Loucy (cell line): ENCODE data around the gene PABPN1.

Experiments used
- H2AFZ ChIP-seq: fragments of 200-600 bp; sonication (generic); 2 replicates; pipeline ENCODE4 v1.6.0; 2016; ENCODE audit warnings: antibody characterized with exemption, mild to moderate bottlenecking, low read length, moderate library complexity
- H3F3A ChIP-seq: fragments of 200-600 bp; 2 replicates; pipeline ENCODE4 v1.6.0; 2016; ENCODE audit warnings: antibody characterized with exemption, low read depth, mild to moderate bottlenecking
- H3K27me3 ChIP-seq: fragments of 200-600 bp; sonication (generic); 2 replicates; pipeline ENCODE4 v1.6.1; 2014; ENCODE audit warnings: low read length, mild to moderate bottlenecking; ENCODE audit not compliant: insufficient read depth, poor library complexity, severe bottlenecking
- H3K36me3 ChIP-seq: fragments of 200-600 bp; sonication (generic); 2 replicates; pipeline ENCODE4 v1.6.1; 2016; ENCODE audit warnings: low read length; ENCODE audit not compliant: insufficient read depth
- H3K4me1 ChIP-seq: fragments of 200-600 bp; sonication (generic); 2 replicates; pipeline ENCODE4 v1.5.1; 2014; ENCODE audit warnings: low read length, mild to moderate bottlenecking; ENCODE audit not compliant: insufficient read depth, poor library complexity, severe bottlenecking
- H3K4me2 ChIP-seq: fragments of 200-600 bp; sonication (generic); 2 replicates; pipeline ENCODE4 v1.6.0; 2014; ENCODE audit warnings: antibody characterized with exemption, low read length, low read depth, mild to moderate bottlenecking; ENCODE audit not compliant: poor library complexity, severe bottlenecking
- H3K4me3 ChIP-seq: fragments of 200-600 bp; sonication (generic); 2 replicates; pipeline ENCODE4 v1.5.1; 2014; ENCODE audit warnings: low read length, mild to moderate bottlenecking, mixed read lengths; ENCODE audit not compliant: poor library complexity, severe bottlenecking
- H3K79me2 ChIP-seq: fragments of 200-600 bp; sonication (generic); 2 replicates; pipeline ENCODE4 v1.6.1; 2014; ENCODE audit warnings: low read length; ENCODE audit not compliant: insufficient read depth
- H3K9ac ChIP-seq: fragments of 200-600 bp; sonication (generic); 2 replicates; pipeline ENCODE4 v1.6.0; 2014; ENCODE audit warnings: mild to moderate bottlenecking, low read depth, low read length, moderate library complexity; ENCODE audit not compliant: poor library complexity, severe bottlenecking
- H3K9me2 ChIP-seq: fragments of 200-600 bp; sonication (generic); replicated peaks from 2 replicates; pipeline ENCODE4 v1.6.1; 2016; ENCODE audit warnings: low read depth, low read length, mixed read lengths
- H3K9me3 ChIP-seq: fragments of 200-600 bp; sonication (generic); 2 replicates; pipeline ENCODE4 v1.6.1; 2014; ENCODE audit warnings: mild to moderate bottlenecking, antibody characterized with exemption, low read length, low read depth; ENCODE audit not compliant: insufficient read depth
- H4K20me1 ChIP-seq: fragments of 200-600 bp; sonication (generic); 2 replicates; pipeline ENCODE4 v1.6.0; 2014; ENCODE audit warnings: antibody characterized with exemption, low read length, mild to moderate bottlenecking; ENCODE audit not compliant: insufficient read depth, poor library complexity, severe bottlenecking
- CTCF ChIP-seq: fragments of 200-600 bp; sonication (generic); conservative IDR thresholded peaks from 2 replicates; pipeline ENCODE4 v1.5.1; 2014; ENCODE audit warnings: mild to moderate bottlenecking, antibody characterized with exemption, low read length
- EZH2phosphoT487 ChIP-seq: fragments of 200-600 bp; IDR thresholded peaks from 2 replicates; pipeline ENCODE4 v1.6.1; 2018; ENCODE audit warnings: antibody characterized with exemption, mild to moderate bottlenecking, moderate library complexity, borderline replicate concordance

PABPN1 gene

GRCh38 chr14:23361320-23361719, 40.1 kb downstream of the PABPN1 start:
- no peak overlapping the region for H3K9ac ChIP-seq
- H3K4me1 ChIP-seq = no peaks in the 10 kb centered on the region
- H3F3A ChIP-seq = no peaks in the 10 kb centered on the region
- no peaks in the 10 kb centered on the region for H4K20me1 ChIP-seq
- no peak for TF ChIP-seq CTCF
- TF ChIP-seq EZH2phosphoT487 = no peak
- H2AFZ ChIP-seq = no peak overlapping the region
- H3K4me2 ChIP-seq = no peak overlapping the region
- H3K9me2 ChIP-seq = no peaks in the 10 kb centered on the region
- no peak overlapping the region for H3K4me3 ChIP-seq
- H3K9me3 ChIP-seq = no peaks in the 10 kb centered on the region
- H3K36me3 ChIP-seq = no peaks in the 10 kb centered on the region
- H3K79me2 ChIP-seq = no peaks in the 10 kb centered on the region
- no peaks in the 10 kb centered on the region for H3K27me3 ChIP-seq

GRCh38 chr14:23361763-23362162, 40.5 kb downstream of the PABPN1 start:
- H3K4me3 ChIP-seq = no peak overlapping the region
- H3K9me2 ChIP-seq = no peaks in the 10 kb centered on the region
- no peaks in the 10 kb centered on the region for H3K36me3 ChIP-seq
- H3K4me2 ChIP-seq = no peak overlapping the region
- H3K9ac ChIP-seq = no peak overlapping the region
- H4K20me1 ChIP-seq = no peaks in the 10 kb centered on the region
- TF ChIP-seq CTCF (no peak), EZH2phosphoT487 (no peak)
- H3K9me3 ChIP-seq = no peaks in the 10 kb centered on the region
- H3F3A ChIP-seq = no peaks in the 10 kb centered on the region
- no peak overlapping the region for H2AFZ ChIP-seq
- no peaks in the 10 kb centered on the region for H3K4me1 ChIP-seq
- no peaks in the 10 kb centered on the region for H3K79me2 ChIP-seq
- no peaks in the 10 kb centered on the region for H3K27me3 ChIP-seq

- Histone ChIP-seq H2AFZ (no peak overlapping the region), H3K4me1 (no peaks in the 10 kb centered on the region), H3K9me3 (no peaks in the 10 kb centered on the region), H3K9ac (no peak overlapping the region), H4K20me1 (no peaks in the 10 kb centered on the region), H3F3A (no peaks in the 10 kb centered on the region), H3K27me3 (no peaks in the 10 kb centered on the region), H3K36me3 (no peaks in the 10 kb centered on the region), H3K4me3 (no peak overlapping the region), H3K79me2 (no peaks in the 10 kb centered on the region), H3K4me2 (no peak overlapping the region), H3K9me2 (no peaks in the 10 kb centered on the region)
- TF ChIP-seq EZH2phosphoT487 (no peak), CTCF (0 out of 2 replicates have a peak, but pooled peaks have one; percentile 10)
Observed at GRCh38 chr14:23362200-23362599, 40.9 kb downstream of the PABPN1 start.
